Stimulated activated naive B cell treated with anti-CD40 and anti-IgM and Interleukin-4, amounts not matched to agents 10 μg/mL and 1 μg/mL and 100 μg/mL, for 72 hours (primary cell): ENCODE data around the gene USP20.

Experiments
- ATAC-seq, 2 donors: fragments of 150-1000 bp; cut with Tn5 transposase; replicated peaks; 2 replicates each; pipeline ENCODE4 v1.10.0; 2021; ENCODE audit warnings: moderate library complexity in 1 of 2
- DNase-seq: peaks from one replicate; pipeline ENCODE4 v3.0.0; 2021
- H3K27ac Mint-ChIP-seq: one replicate; pipeline ENCODE4 v1.8.0; 2022; ENCODE audit warnings: mild to moderate bottlenecking, mixed read lengths
- H3K27me3 Mint-ChIP-seq, 2 donors: one replicate each; pipeline ENCODE4 v1.8.0; 2022; ENCODE audit warnings: mixed read lengths in 2 of 2
- H3K36me3 Mint-ChIP-seq, 2 donors: one replicate each; pipeline ENCODE4 v1.8.0; 2022; ENCODE audit warnings: mixed read lengths in 2 of 2, mild to moderate bottlenecking in 1 of 2
- H3K4me1 Mint-ChIP-seq, 2 donors: one replicate each; pipeline ENCODE4 v1.8.0; 2022; ENCODE audit warnings: mixed read lengths in 2 of 2, mild to moderate bottlenecking in 1 of 2
- H3K4me3 Mint-ChIP-seq, 2 donors: one replicate each; pipeline ENCODE4 v1.8.0; 2022; ENCODE audit warnings: mild to moderate bottlenecking in 2 of 2, mixed read lengths in 2 of 2, moderate library complexity in 1 of 2
- H3K9me3 Mint-ChIP-seq, 2 donors: one replicate each; pipeline ENCODE4 v1.8.0; 2022; ENCODE audit warnings: mixed read lengths in 2 of 2, mild to moderate bottlenecking in 1 of 2

Gene USP20

GRCh38 chr9:129812385-129812784 lies 22.9 kb upstream of the USP20 start:
- peaks cover 40 to 63% of the 10 kb centered on the region in 2 donors for H3K36me3 Mint-ChIP-seq
- no peak overlapping the region for H3K27ac Mint-ChIP-seq
- DNase-seq (no peak), ATAC-seq (peak in 1 of 2 donors; percentile 40)
- no peaks in the 10 kb centered on the region for H3K27me3 Mint-ChIP-seq
- H3K4me1 Mint-ChIP-seq = peaks cover 24 to 27% of the 10 kb centered on the region in 2 donors
- no peak overlapping the region for H3K4me3 Mint-ChIP-seq
- no peaks in the 10 kb centered on the region for H3K9me3 Mint-ChIP-seq

- no peak overlapping the region for H3K27ac Mint-ChIP-seq
- no peak for DNase-seq
- no peak for ATAC-seq
- H3K27me3 Mint-ChIP-seq = no peaks in the 10 kb centered on the region
- H3K4me1 Mint-ChIP-seq = peaks cover 24 to 27% of the 10 kb centered on the region in 2 donors
- H3K9me3 Mint-ChIP-seq = no peaks in the 10 kb centered on the region
- peaks cover 37 to 64% of the 10 kb centered on the region in 2 donors for H3K36me3 Mint-ChIP-seq
- no peak overlapping the region for H3K4me3 Mint-ChIP-seq
Observed at GRCh38 chr9:129813661-129814060, 21.6 kb upstream of the USP20 start.

- ATAC-seq (no peak), DNase-seq (no peak)
- Mint-ChIP-seq H3K36me3 (peaks cover 37 to 62% of the 10 kb centered on the region in 2 donors), H3K9me3 (no peaks in the 10 kb centered on the region), H3K27ac (peak overlapping the region; percentile 31), H3K4me3 (no peak overlapping the region), H3K4me1 (peaks cover 24 to 25% of the 10 kb centered on the region in 2 donors), H3K27me3 (no peaks in the 10 kb centered on the region)
Observed at GRCh38 chr9:129814432-129815223, 20.6 kb upstream of the USP20 start.

GRCh38 chr9:129815278-129815677 lies 20.0 kb upstream of the USP20 start:
- Mint-ChIP-seq H3K27ac (peak overlapping the region; percentile 31), H3K4me3 (no peak overlapping the region), H3K27me3 (no peaks in the 10 kb centered on the region), H3K9me3 (no peaks in the 10 kb centered on the region), H3K36me3 (peaks cover 34 to 57% of the 10 kb centered on the region in 2 donors), H3K4me1 (peaks cover 24 to 25% of the 10 kb centered on the region in 2 donors)
- no peak for ATAC-seq
- DNase-seq = no peak

- Mint-ChIP-seq H3K27me3 (no peaks in the 10 kb centered on the region), H3K4me1 (peaks cover 23 to 25% of the 10 kb centered on the region in 2 donors), H3K4me3 (no peak overlapping the region), H3K36me3 (peaks cover 31 to 46% of the 10 kb centered on the region in 2 donors), H3K9me3 (no peaks in the 10 kb centered on the region), H3K27ac (no peak overlapping the region)
- DNase-seq = no peak
- no peak for ATAC-seq
Observed at GRCh38 chr9:129816501-129817435, 18.5 kb upstream of the USP20 start.

DNA sequence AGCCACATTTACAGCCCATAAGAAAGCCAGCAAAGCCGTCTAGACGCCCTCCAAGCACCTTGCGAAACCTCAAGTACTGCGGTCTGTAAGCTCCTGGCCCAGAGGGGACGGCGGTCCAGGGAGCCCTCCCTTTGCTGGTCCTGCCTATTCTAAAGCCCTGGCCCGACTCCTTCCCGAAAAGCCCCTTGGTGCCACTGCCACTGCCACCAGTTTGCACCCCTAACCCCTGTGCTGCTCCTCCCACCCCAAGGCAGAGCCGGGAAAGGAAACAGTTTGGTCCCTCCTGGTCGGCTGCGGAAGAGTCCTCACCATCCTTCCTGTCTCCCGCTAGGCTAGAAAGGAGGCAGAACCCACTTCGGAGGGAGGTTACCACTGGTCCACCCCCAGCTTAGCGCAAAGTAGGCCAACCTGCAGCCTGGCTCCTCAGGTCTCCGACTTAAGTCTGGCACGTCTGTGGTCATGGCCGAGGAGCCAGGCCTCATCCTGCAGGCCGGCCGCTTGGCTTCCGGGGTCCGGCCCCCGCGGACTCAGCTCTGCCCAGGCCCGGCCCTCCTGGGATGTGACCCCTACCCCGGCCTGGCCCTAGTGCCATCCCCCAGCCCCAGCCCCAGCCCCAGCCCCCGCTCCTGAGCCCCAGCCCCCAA lies 12.2 kb upstream of the USP20 start:
- DNase-seq = no peak
- Mint-ChIP-seq H3K27ac (peak overlapping the region; percentile 86), H3K4me3 (peak overlapping the region; percentile 91 to 93), H3K27me3 (no peaks in the 10 kb centered on the region), H3K36me3 (peaks cover 13 to 18% of the 10 kb centered on the region in 2 donors), H3K4me1 (peaks cover 9 to 12% of the 10 kb centered on the region in 2 donors), H3K9me3 (no peaks in the 10 kb centered on the region)
- peak; percentile 33 to 34 for ATAC-seq

- DNase-seq (no peak), ATAC-seq (peak; percentile 38 to 50)
- Mint-ChIP-seq H3K4me3 (peak overlapping the region; percentile 91 to 93), H3K36me3 (peaks cover 11 to 16% of the 10 kb centered on the region in 2 donors), H3K9me3 (no peaks in the 10 kb centered on the region), H3K4me1 (peaks cover 9 to 12% of the 10 kb centered on the region in 2 donors), H3K27me3 (no peaks in the 10 kb centered on the region), H3K27ac (peak overlapping the region; percentile 86)
Observed at GRCh38 chr9:129823542-129823934, 11.7 kb upstream of the USP20 start.

- DNase-seq (peak; percentile 90), ATAC-seq (peak; percentile 93)
- Mint-ChIP-seq H3K27ac (peak within 1 kb of the TSS; percentile 86), H3K9me3 (no peaks in the 10 kb centered on the region), H3K4me1 (peaks cover 9 to 12% of the 10 kb centered on the region in 2 donors), H3K27me3 (no peaks in the 10 kb centered on the region), H3K36me3 (peaks cover 6 to 15% of the 10 kb centered on the region in 2 donors), H3K4me3 (peak within 1 kb of the TSS; percentile 91 to 93)
Observed at GRCh38 chr9:129823935-129824601, 11.2 kb upstream of the USP20 start, which contains the start of gene TOR1A. TOR1A (minus strand) TSS chr9:129824136; CDS start chr9:129824085, 51 bp downstream.

GRCh38 chr9:129826344-129826743 lies 8.9 kb upstream of the USP20 start:
- H3K4me3 Mint-ChIP-seq = no peak overlapping the region
- no peaks in the 10 kb centered on the region for H3K9me3 Mint-ChIP-seq
- H3K27ac Mint-ChIP-seq = no peak overlapping the region
- H3K36me3 Mint-ChIP-seq = peaks cover 11 to 25% of the 10 kb centered on the region in 2 donors
- DNase-seq = no peak
- H3K4me1 Mint-ChIP-seq = peaks cover 9 to 12% of the 10 kb centered on the region in 2 donors
- no peak for ATAC-seq
- H3K27me3 Mint-ChIP-seq = no peaks in the 10 kb centered on the region

- Mint-ChIP-seq H3K27me3 (no peaks in the 10 kb centered on the region), H3K27ac (no peak overlapping the region), H3K9me3 (no peaks in the 10 kb centered on the region), H3K4me3 (no peak overlapping the region), H3K36me3 (peaks cover 14 to 25% of the 10 kb centered on the region in 2 donors), H3K4me1 (peaks cover 9 to 12% of the 10 kb centered on the region in 2 donors)
- DNase-seq (no peak), ATAC-seq (no peak)
Observed at GRCh38 chr9:129826759-129827158, 8.5 kb upstream of the USP20 start.

DNA sequence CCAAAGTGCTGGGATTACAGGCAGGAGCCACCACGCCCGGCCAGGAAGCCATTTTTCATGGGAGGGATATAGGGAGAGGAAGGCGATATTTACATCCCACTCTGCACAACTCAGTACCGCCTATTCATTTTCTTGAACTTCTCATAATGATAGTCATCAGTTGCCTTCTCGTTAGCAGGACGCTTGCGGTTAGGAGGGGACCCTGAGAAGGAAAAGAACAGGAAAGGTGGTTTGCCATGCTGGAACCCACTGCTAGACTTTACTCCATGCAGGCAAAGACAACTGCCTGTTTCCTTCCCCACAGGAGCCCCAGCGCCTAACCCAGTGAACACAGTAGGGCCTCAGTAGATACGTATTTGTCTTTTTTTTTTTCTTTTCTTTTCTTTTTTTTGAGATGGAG lies 7.2 kb upstream of the USP20 start:
- ATAC-seq (no peak), DNase-seq (no peak)
- Mint-ChIP-seq H3K27me3 (no peaks in the 10 kb centered on the region), H3K9me3 (no peaks in the 10 kb centered on the region), H3K36me3 (peaks cover 12 to 21% of the 10 kb centered on the region in 2 donors), H3K4me3 (no peak overlapping the region), H3K4me1 (peaks cover 1 to 3% of the 10 kb centered on the region in 2 donors), H3K27ac (no peak overlapping the region)

- Mint-ChIP-seq H3K36me3 (peaks cover 16 to 24% of the 10 kb centered on the region in 2 donors), H3K4me1 (peaks cover 4 to 9% of the 10 kb centered on the region in 2 donors), H3K27ac (peak overlapping the region; percentile 42), H3K27me3 (no peaks in the 10 kb centered on the region), H3K9me3 (no peaks in the 10 kb centered on the region), H3K4me3 (no peak overlapping the region)
- DNase-seq = no peak
- ATAC-seq = no peak
Observed at GRCh38 chr9:129828969-129829368, 6.3 kb upstream of the USP20 start.

- H3K9me3 Mint-ChIP-seq = no peaks in the 10 kb centered on the region
- ATAC-seq = no peak
- H3K4me1 Mint-ChIP-seq = peaks cover 21 to 35% of the 10 kb centered on the region in 2 donors
- no peaks in the 10 kb centered on the region for H3K27me3 Mint-ChIP-seq
- H3K4me3 Mint-ChIP-seq = peak overlapping the region; percentile 11 to 68
- H3K27ac Mint-ChIP-seq = no peak overlapping the region
- peaks cover 23 to 36% of the 10 kb centered on the region in 2 donors for H3K36me3 Mint-ChIP-seq
- no peak for DNase-seq
Observed at GRCh38 chr9:129832982-129833381, 2.3 kb upstream of the USP20 start.
